GM23338 (cell line): Measurements from ENCODE around the gene GP1BB.

Source experiments
- CREB1 ChIP-seq: fragments of 250-450 bp; sonication (Bioruptor Pico); IDR thresholded peaks from 2 replicates; pipeline ENCODE4 v1.5.0; 2020; ENCODE audit warnings: low read depth, mild to moderate bottlenecking, moderate library complexity
- EZH2 ChIP-seq: fragments of 200-600 bp; sonication (generic); IDR thresholded peaks from one replicate; pipeline ENCODE4 v1.8.0; 2017; ENCODE audit warnings: antibody characterized with exemption, mild to moderate bottlenecking, low read depth; ENCODE audit not compliant: unreplicated experiment
- EZH2phosphoT487 ChIP-seq: fragments of 200-600 bp; sonication (generic); IDR thresholded peaks from one replicate; pipeline ENCODE4 v1.8.1; 2018; ENCODE audit warnings: antibody characterized with exemption; ENCODE audit not compliant: unreplicated experiment
- POLR2AphosphoS5 ChIP-seq: IDR thresholded peaks from 2 replicates; pipeline ENCODE4 v1.6.1; 2016; ENCODE audit warnings: antibody characterized with exemption, low read depth
- TF ChIP-seq, protein P1 (sequence below), 2 experiments: fragments of 200-600 bp in 1 of 2; sonication (generic) in 1 of 2; conservative IDR thresholded peaks; 2 replicates each; pipeline versions ENCODE4 v1.5.1 to v1.6.1; 2016 to 2017; ENCODE audit warnings: antibody characterized with exemption in 2 of 2, low read depth in 2 of 2, mild to moderate bottlenecking in 2 of 2, moderate library complexity in 1 of 2

DNA sequence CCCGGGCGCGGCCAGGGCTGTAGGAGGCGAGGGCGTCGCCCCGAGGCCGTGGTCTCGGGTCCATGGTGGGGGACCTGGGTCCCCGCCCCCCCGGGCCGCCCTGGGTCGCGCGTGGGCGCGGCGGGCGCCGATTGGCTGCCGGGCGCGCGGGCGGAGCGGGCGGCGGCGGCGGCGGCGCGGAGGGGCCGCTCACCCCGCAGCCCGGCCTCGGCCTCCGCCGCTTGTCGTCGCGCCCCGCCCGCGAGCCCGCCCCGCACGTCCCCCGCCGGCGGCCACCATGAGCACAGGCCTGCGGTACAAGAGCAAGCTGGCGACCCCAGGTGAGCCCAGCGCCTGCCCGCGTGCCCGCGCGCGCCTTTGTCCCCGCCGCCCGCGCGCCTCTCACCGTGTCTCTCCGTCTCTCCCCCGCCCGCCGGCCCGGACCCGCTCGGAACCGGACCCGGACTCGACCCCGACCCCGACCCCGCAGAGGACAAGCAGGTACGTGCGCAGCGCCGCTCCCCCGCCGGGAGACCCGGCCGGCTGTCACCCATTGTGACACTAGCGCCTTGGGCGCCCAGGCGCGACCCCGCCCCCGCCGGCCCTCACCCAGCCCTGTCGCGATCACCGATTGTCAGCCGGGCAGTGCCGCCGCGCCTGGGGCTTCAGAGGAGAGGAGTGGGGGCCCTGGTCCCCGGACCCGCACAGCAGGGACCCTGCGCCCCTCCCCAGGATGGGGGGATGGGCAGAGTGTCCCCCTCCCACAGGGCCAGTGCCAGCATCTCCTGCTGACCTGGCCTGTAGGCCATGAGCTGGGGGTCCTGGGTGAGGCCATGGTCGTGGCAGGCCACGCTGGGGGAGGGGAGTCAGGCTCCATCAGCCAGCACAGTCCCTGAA, 8.8 kb upstream of the GP1BB start, which contains the start of gene SEPTIN5:
- TF ChIP-seq EZH2 (no peak), EZH2phosphoT487 (no peak), POLR2AphosphoS5 (no peak), CREB1 (CRISPR knock-in tag) (no peak)
- TF ChIP-seq, protein P1, sequence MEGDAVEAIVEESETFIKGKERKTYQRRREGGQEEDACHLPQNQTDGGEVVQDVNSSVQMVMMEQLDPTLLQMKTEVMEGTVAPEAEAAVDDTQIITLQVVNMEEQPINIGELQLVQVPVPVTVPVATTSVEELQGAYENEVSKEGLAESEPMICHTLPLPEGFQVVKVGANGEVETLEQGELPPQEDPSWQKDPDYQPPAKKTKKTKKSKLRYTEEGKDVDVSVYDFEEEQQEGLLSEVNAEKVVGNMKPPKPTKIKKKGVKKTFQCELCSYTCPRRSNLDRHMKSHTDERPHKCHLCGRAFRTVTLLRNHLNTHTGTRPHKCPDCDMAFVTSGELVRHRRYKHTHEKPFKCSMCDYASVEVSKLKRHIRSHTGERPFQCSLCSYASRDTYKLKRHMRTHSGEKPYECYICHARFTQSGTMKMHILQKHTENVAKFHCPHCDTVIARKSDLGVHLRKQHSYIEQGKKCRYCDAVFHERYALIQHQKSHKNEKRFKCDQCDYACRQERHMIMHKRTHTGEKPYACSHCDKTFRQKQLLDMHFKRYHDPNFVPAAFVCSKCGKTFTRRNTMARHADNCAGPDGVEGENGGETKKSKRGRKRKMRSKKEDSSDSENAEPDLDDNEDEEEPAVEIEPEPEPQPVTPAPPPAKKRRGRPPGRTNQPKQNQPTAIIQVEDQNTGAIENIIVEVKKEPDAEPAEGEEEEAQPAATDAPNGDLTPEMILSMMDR (conservative IDR thresholded peaks at IDR 0.05; ENCODE audit: low read depth in 2 of 2) = no peak
